Measurements from ENCODE around the gene RORC.
"Not testable (repeated sequence)": the region's sequence is repeated elsewhere in the genome, so short reads cannot be mapped to it uniquely, and the experiment has no call there.

The RORC gene

GRCh38 chr1:151831605-151832004, at the start of gene RORC:
TSS of gene RORC (minus strand) at chr1:151831802. CDS start at chr1:151831764, 38 bp downstream.
- Histone ChIP-seq H3K4me1 (ENCODE audit: control insufficient read depth, insufficient read depth, low read length) (peaks cover 31% of the 10 kb centered on the region), H3K4me3 (ENCODE audit: low read depth, low read length) (no peak within 1 kb of the TSS), H3K27me3 (ENCODE audit: control insufficient read depth, insufficient read depth, low read length) (peaks cover 1% of the 10 kb centered on the region), H3K9ac (ENCODE audit: low read length) (no peak within 1 kb of the TSS), H3K36me3 (ENCODE audit: control insufficient read depth, insufficient read depth, low read length) (no peaks in the 10 kb centered on the region), H3K9me3 (ENCODE audit: control insufficient read depth, insufficient read depth, low read depth, low read length) (no peaks in the 10 kb centered on the region), H3K27ac (ENCODE audit: low read depth, low read length) (no peak within 1 kb of the TSS)

- Histone ChIP-seq H3K27me3 (ENCODE audit: control insufficient read depth, insufficient read depth, low read length) (no peaks in the 10 kb centered on the region), H3K27ac (ENCODE audit: low read depth, low read length) (no peak overlapping the region), H3K4me3 (ENCODE audit: low read depth, low read length) (no peak overlapping the region), H3K9ac (ENCODE audit: low read length) (no peak overlapping the region), H3K9me3 (ENCODE audit: control insufficient read depth, insufficient read depth, low read depth, low read length) (no peaks in the 10 kb centered on the region), H3K4me1 (ENCODE audit: control insufficient read depth, insufficient read depth, low read length) (no peaks in the 10 kb centered on the region), H3K36me3 (ENCODE audit: control insufficient read depth, insufficient read depth, low read length) (peaks cover 6% of the 10 kb centered on the region)
Measured at GRCh38 chr1:151875419-151876097, 44.0 kb upstream of the RORC start.

GRCh38 chr1:151872776-151873175, 41.2 kb upstream of the RORC start:
- not testable (repeated sequence) for H3K4me3 ChIP-seq (ENCODE audit: low read depth, low read length); H3K9me3 ChIP-seq (ENCODE audit: control insufficient read depth, insufficient read depth, low read depth, low read length); H3K9ac ChIP-seq (ENCODE audit: low read length); H3K27ac ChIP-seq (ENCODE audit: low read depth, low read length); H3K27me3 ChIP-seq (ENCODE audit: control insufficient read depth, insufficient read depth, low read length); H3K4me1 ChIP-seq (ENCODE audit: control insufficient read depth, insufficient read depth, low read length); H3K36me3 ChIP-seq (ENCODE audit: control insufficient read depth, insufficient read depth, low read length)

GRCh38 chr1:151871284-151872030, 39.9 kb upstream of the RORC start:
- Histone ChIP-seq H3K27me3 (ENCODE audit: control insufficient read depth, insufficient read depth, low read length) (no peaks in the 10 kb centered on the region), H3K27ac (ENCODE audit: low read depth, low read length) (no peak overlapping the region)

GRCh38 chr1:151868486-151868885, 36.9 kb upstream of the RORC start:
- no peaks in the 10 kb centered on the region for H3K4me1 ChIP-seq (ENCODE audit: control insufficient read depth, insufficient read depth, low read length)
- H3K36me3 ChIP-seq (ENCODE audit: control insufficient read depth, insufficient read depth, low read length), result peaks cover under 1% of the 10 kb centered on the region
- H3K9me3 ChIP-seq (ENCODE audit: control insufficient read depth, insufficient read depth, low read depth, low read length), result no peaks in the 10 kb centered on the region
- no peak overlapping the region for H3K4me3 ChIP-seq (ENCODE audit: low read depth, low read length)
- H3K9ac ChIP-seq (ENCODE audit: low read length), result no peak overlapping the region
- H3K27ac ChIP-seq (ENCODE audit: low read depth, low read length), result no peak overlapping the region
- peaks cover 18% of the 10 kb centered on the region for H3K27me3 ChIP-seq (ENCODE audit: control insufficient read depth, insufficient read depth, low read length)

More at GRCh38 chr1:151871284-151872030, 39.9 kb upstream of the RORC start:
- Histone ChIP-seq H3K4me3 (ENCODE audit: low read depth, low read length) (no peak overlapping the region), H3K9me3 (ENCODE audit: control insufficient read depth, insufficient read depth, low read depth, low read length) (no peaks in the 10 kb centered on the region), H3K9ac (ENCODE audit: low read length) (no peak overlapping the region), H3K36me3 (ENCODE audit: control insufficient read depth, insufficient read depth, low read length) (peaks cover 6% of the 10 kb centered on the region), H3K4me1 (ENCODE audit: control insufficient read depth, insufficient read depth, low read length) (no peaks in the 10 kb centered on the region)

GRCh38 chr1:151867765-151868411, 36.3 kb upstream of the RORC start:
- no peak overlapping the region for H3K4me3 ChIP-seq (ENCODE audit: low read depth, low read length)
- peaks cover 24% of the 10 kb centered on the region for H3K27me3 ChIP-seq (ENCODE audit: control insufficient read depth, insufficient read depth, low read length)
- H3K27ac ChIP-seq (ENCODE audit: low read depth, low read length), result no peak overlapping the region
- H3K9me3 ChIP-seq (ENCODE audit: control insufficient read depth, insufficient read depth, low read depth, low read length), result no peaks in the 10 kb centered on the region
- H3K4me1 ChIP-seq (ENCODE audit: control insufficient read depth, insufficient read depth, low read length), result no peaks in the 10 kb centered on the region
- H3K36me3 ChIP-seq (ENCODE audit: control insufficient read depth, insufficient read depth, low read length), result no peaks in the 10 kb centered on the region
- H3K9ac ChIP-seq (ENCODE audit: low read length), result no peak overlapping the region

- Histone ChIP-seq H3K36me3 (ENCODE audit: control insufficient read depth, insufficient read depth, low read length) (no peaks in the 10 kb centered on the region), H3K4me3 (ENCODE audit: low read depth, low read length) (no peak overlapping the region), H3K27ac (ENCODE audit: low read depth, low read length) (no peak overlapping the region), H3K27me3 (ENCODE audit: control insufficient read depth, insufficient read depth, low read length) (peaks cover 29% of the 10 kb centered on the region), H3K9ac (ENCODE audit: low read length) (no peak overlapping the region), H3K4me1 (ENCODE audit: control insufficient read depth, insufficient read depth, low read length) (no peaks in the 10 kb centered on the region), H3K9me3 (ENCODE audit: control insufficient read depth, insufficient read depth, low read depth, low read length) (no peaks in the 10 kb centered on the region)
Measured at GRCh38 chr1:151867321-151867720, 35.7 kb upstream of the RORC start.

- Histone ChIP-seq H3K4me3 (ENCODE audit: low read depth, low read length) (no peak overlapping the region), H3K36me3 (ENCODE audit: control insufficient read depth, insufficient read depth, low read length) (no peaks in the 10 kb centered on the region), H3K27me3 (ENCODE audit: control insufficient read depth, insufficient read depth, low read length) (peaks cover 56% of the 10 kb centered on the region), H3K4me1 (ENCODE audit: control insufficient read depth, insufficient read depth, low read length) (peaks cover 17% of the 10 kb centered on the region), H3K9ac (ENCODE audit: low read length) (no peak overlapping the region), H3K27ac (ENCODE audit: low read depth, low read length) (no peak overlapping the region), H3K9me3 (ENCODE audit: control insufficient read depth, insufficient read depth, low read depth, low read length) (no peaks in the 10 kb centered on the region)
Measured at GRCh38 chr1:151864411-151864810, 32.8 kb upstream of the RORC start.

DNA sequence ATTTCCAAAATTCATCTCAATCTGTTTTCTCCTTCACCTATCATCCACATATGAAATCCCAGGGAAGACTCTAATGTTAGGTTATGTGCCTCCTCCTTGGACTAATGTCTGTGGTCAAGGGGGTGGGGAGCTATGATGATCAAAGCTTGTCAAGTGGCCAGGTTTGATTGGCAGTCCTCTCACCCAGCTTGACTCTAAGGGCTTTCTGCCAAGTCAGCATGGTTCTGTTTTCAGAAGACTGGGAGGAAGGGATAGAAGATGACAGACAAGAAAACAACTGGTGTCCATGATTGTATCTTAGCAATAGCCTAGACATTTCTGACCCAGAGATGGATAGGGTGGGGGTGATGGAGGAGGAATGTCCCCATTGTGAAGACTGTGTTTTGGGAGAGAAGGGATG, 31.0 kb upstream of the RORC start:
- H3K9ac ChIP-seq (ENCODE audit: low read length), result no peak overlapping the region
- H3K4me3 ChIP-seq (ENCODE audit: low read depth, low read length), result no peak overlapping the region
- no peaks in the 10 kb centered on the region for H3K36me3 ChIP-seq (ENCODE audit: control insufficient read depth, insufficient read depth, low read length)
- peaks cover 17% of the 10 kb centered on the region for H3K4me1 ChIP-seq (ENCODE audit: control insufficient read depth, insufficient read depth, low read length)
- H3K27me3 ChIP-seq (ENCODE audit: control insufficient read depth, insufficient read depth, low read length), result peaks cover 74% of the 10 kb centered on the region
- no peaks in the 10 kb centered on the region for H3K9me3 ChIP-seq (ENCODE audit: control insufficient read depth, insufficient read depth, low read depth, low read length)
- no peak overlapping the region for H3K27ac ChIP-seq (ENCODE audit: low read depth, low read length)

DNA sequence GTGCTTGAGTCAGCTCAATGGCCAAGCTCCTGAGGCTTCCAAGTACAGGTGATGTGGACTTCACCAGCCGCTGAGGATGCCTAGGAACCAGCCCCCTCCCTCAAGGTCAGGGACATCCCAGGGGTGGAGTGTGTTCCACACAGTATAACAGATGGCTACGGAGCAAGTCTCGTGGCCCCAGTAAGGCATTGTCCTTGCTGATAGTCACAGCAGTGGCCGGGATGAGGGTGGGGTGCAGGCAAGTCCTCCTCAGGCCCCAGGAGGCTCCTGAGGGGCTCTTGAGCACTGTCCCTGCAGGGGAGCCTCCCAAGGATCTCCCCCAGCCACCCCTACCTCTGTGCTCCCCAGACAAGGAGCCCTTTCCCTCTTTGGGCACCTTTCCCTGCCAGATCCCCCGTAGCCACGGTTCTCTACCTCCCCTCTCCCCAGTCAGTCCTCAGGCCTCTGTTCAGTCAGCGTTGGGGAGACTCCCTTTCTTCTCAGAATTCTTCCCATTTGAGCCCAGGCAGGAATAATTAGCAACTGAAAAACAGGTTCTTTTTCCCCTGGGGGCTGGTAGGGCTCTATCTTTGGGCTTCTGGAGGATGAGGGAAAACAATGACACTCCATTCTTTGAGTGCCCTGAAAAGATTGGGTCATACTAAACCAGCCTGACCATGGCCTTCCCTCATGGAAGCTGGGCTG, 29.0 kb upstream of the RORC start:
- no peaks in the 10 kb centered on the region for H3K36me3 ChIP-seq (ENCODE audit: control insufficient read depth, insufficient read depth, low read length)

More for the DNA sequence above, 29.0 kb upstream of the RORC start:
- Histone ChIP-seq H3K4me1 (ENCODE audit: control insufficient read depth, insufficient read depth, low read length) (peaks cover 17% of the 10 kb centered on the region), H3K9ac (ENCODE audit: low read length) (no peak overlapping the region), H3K27me3 (ENCODE audit: control insufficient read depth, insufficient read depth, low read length) (peaks cover 80% of the 10 kb centered on the region), H3K4me3 (ENCODE audit: low read depth, low read length) (no peak overlapping the region), H3K9me3 (ENCODE audit: control insufficient read depth, insufficient read depth, low read depth, low read length) (no peaks in the 10 kb centered on the region), H3K27ac (ENCODE audit: low read depth, low read length) (no peak overlapping the region)

Measured in HUES6 (cell line).